ENCODE data around the gene PRAC1. TPM values are rescaled to one million over a fixed set of nuclear protein-coding genes. Genes with fewer than 3 reads are reported as not detected.

PRAC1 gene
- total RNA-seq, 4 donors from 2014 or later = not detected

- TF ChIP-seq POLR2A (IDR thresholded peaks at IDR 0.05) = no peak
- TF ChIP-seq, protein P1, sequence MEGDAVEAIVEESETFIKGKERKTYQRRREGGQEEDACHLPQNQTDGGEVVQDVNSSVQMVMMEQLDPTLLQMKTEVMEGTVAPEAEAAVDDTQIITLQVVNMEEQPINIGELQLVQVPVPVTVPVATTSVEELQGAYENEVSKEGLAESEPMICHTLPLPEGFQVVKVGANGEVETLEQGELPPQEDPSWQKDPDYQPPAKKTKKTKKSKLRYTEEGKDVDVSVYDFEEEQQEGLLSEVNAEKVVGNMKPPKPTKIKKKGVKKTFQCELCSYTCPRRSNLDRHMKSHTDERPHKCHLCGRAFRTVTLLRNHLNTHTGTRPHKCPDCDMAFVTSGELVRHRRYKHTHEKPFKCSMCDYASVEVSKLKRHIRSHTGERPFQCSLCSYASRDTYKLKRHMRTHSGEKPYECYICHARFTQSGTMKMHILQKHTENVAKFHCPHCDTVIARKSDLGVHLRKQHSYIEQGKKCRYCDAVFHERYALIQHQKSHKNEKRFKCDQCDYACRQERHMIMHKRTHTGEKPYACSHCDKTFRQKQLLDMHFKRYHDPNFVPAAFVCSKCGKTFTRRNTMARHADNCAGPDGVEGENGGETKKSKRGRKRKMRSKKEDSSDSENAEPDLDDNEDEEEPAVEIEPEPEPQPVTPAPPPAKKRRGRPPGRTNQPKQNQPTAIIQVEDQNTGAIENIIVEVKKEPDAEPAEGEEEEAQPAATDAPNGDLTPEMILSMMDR (IDR thresholded peaks at IDR 0.05) = no peak
- no peak within 1 kb of the TSS for H3K4me3 ChIP-seq
- no peak within 1 kb of the TSS for H3K27ac ChIP-seq
- H3K4me1 ChIP-seq = no peaks in the 10 kb centered on the region
- peaks cover 45 to 97% of the 10 kb centered on the region in 2 donors for H3K27me3 ChIP-seq
- H3K36me3 ChIP-seq = no peaks in the 10 kb centered on the region
- no peaks in the 10 kb centered on the region for H3K9me3 ChIP-seq
- intact Hi-C loops (cut with DNase I; ENCODE audit: low total_unique reads) = loop anchor here (5.0 kb wide), 1 partner anchor 159 kb away; no protein-coding TSS in a partner anchor
- no peak for DNase-seq
These were observed 651 bp upstream of the PRAC1 start, which contains the start of gene PRAC2 for GRCh38 chr17:48722915-48723422. PRAC2 (plus strand) TSS chr17:48723185; CDS start chr17:48724411, 1,226 bp downstream.

DNA sequence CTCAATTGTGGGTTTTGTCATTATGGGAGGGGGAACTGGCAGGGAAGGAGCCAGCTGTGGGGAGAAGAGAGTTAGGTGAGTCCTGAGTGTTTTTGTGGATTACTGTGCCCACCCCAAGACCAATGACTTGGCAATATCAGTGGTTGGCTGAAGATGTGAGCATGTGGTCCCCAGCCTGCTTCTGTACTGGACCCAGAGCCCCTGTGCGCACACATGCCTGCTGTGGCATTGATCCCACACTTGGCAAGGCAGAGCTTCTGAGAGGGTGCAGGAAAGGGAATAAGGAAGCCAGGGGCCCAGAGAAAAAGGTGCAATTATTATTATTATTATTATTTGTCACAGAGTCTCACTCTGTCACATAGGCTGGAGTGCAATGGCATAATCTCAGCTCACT lies 1.3 kb downstream of the PRAC1 start:
- Histone ChIP-seq H3K27ac (no peak overlapping the region), H3K4me1 (no peaks in the 10 kb centered on the region), H3K9me3 (no peaks in the 10 kb centered on the region), H3K4me3 (no peak overlapping the region), H3K27me3 (peaks cover 50 to 98% of the 10 kb centered on the region in 2 donors), H3K36me3 (no peaks in the 10 kb centered on the region)
- no peak for TF ChIP-seq POLR2A (IDR thresholded peaks at IDR 0.05)
- TF ChIP-seq, protein P1 (IDR thresholded peaks at IDR 0.05) = no peak
- intact Hi-C loops (cut with DNase I; ENCODE audit: low total_unique reads) = loop anchor here (5.0 kb wide), 1 partner anchor 161 kb away; no protein-coding TSS in a partner anchor
- DNase-seq = no peak

- Histone ChIP-seq H3K4me3 (no peak overlapping the region), H3K36me3 (no peaks in the 10 kb centered on the region), H3K9me3 (no peaks in the 10 kb centered on the region), H3K4me1 (no peaks in the 10 kb centered on the region), H3K27ac (no peak overlapping the region), H3K27me3 (peaks cover 46 to 98% of the 10 kb centered on the region in 2 donors)
- intact Hi-C loops (cut with DNase I; ENCODE audit: low total_unique reads) = loop anchor here (5.0 kb wide), 1 partner anchor 162 kb away; no protein-coding TSS in a partner anchor
- no peak for TF ChIP-seq POLR2A (IDR thresholded peaks at IDR 0.05)
- TF ChIP-seq, protein P1 (IDR thresholded peaks at IDR 0.05) = no peak
- DNase-seq = no peak
These were observed 1.9 kb downstream of the PRAC1 start for GRCh38 chr17:48720266-48721008.

GRCh38 chr17:48719642-48720265 lies 2.6 kb downstream of the PRAC1 start:
- Histone ChIP-seq H3K4me3 (no peak overlapping the region), H3K4me1 (no peaks in the 10 kb centered on the region), H3K36me3 (no peaks in the 10 kb centered on the region), H3K9me3 (no peaks in the 10 kb centered on the region), H3K27me3 (peaks cover 44 to 96% of the 10 kb centered on the region in 2 donors), H3K27ac (no peak overlapping the region)
- no peak for TF ChIP-seq POLR2A (IDR thresholded peaks at IDR 0.05)
- TF ChIP-seq, protein P1 (IDR thresholded peaks at IDR 0.05) = no peak
- intact Hi-C loops (cut with DNase I; ENCODE audit: low total_unique reads) = loop anchor here (5.0 kb wide), 1 partner anchor 163 kb away; no protein-coding TSS in a partner anchor
- no peak for DNase-seq
